HG03571 (cell line): ENCODE measurements around the gene SIGLEC10.
A peak's percentile ranks its signal among the peaks of the same experiment; 100 is the strongest.
"Not testable (repeated sequence)": the region's sequence is repeated elsewhere in the genome, so short reads cannot be mapped to it uniquely, and the experiment has no call there.

Experiments used
- ATAC-seq: cut with Tn5 transposase; IDR thresholded peaks from one replicate; pipeline ENCODE4 v1.9.1; 2021; ENCODE audit not compliant: unreplicated experiment

The SIGLEC10 gene, protein sequence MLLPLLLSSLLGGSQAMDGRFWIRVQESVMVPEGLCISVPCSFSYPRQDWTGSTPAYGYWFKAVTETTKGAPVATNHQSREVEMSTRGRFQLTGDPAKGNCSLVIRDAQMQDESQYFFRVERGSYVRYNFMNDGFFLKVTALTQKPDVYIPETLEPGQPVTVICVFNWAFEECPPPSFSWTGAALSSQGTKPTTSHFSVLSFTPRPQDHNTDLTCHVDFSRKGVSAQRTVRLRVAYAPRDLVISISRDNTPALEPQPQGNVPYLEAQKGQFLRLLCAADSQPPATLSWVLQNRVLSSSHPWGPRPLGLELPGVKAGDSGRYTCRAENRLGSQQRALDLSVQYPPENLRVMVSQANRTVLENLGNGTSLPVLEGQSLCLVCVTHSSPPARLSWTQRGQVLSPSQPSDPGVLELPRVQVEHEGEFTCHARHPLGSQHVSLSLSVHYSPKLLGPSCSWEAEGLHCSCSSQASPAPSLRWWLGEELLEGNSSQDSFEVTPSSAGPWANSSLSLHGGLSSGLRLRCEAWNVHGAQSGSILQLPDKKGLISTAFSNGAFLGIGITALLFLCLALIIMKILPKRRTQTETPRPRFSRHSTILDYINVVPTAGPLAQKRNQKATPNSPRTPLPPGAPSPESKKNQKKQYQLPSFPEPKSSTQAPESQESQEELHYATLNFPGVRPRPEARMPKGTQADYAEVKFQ

DNA sequence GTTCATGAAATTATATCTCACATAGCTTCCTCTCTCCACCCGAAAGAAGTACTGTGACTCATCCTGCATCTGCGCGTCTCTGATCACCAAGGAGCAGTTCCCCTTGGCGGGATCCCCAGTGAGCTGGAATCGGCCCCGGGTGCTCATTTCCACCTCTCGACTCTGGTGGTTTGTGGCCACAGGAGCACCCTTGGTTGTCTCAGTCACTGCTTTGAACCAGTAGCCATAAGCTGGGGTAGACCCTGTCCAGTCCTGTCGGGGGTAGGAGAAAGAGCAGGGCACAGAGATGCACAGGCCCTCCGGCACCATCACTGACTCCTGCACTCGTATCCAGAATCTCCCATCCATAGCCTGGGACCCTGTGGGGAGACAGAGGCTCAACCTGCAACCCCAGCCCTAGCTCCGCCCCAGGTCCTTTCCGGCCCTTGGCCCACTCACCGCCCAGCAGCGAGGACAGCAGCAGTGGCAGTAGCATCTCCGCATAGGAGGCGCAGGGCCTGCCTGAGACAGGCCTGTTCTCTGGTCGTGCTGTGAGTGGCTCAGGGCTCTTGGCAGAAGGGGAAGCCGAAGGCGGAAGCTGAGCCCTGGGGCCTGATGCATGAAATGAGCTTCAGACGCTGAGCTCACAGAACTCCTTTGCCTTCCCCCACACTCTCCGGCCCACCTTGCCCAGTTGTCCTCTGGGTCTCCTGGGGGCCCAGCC, at the start of gene SIGLEC10:
TSS of gene SIGLEC10 (minus strand) at position 536 of the 703 bp plus-strand sequence. CDS start at position 475, 61 bp downstream.
- peak; percentile 83 for ATAC-seq

DNA sequence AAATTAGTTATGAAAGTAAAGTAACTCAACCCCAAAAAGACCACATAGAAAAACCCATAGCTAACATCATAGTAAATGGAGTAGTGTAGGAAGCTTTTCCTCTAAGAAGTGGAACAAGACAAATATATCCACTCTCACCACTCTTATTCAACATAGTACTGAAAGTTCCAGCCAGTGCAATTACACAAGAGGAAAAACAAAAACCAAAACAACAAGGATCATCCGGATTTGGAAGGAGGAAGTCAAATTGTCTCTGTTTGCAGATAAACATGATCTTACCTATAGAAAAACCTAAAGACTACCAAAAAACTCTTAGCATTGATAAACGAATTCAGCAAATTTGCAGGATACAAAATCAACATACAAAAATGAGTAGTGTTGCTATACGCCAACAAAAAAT, 49.3 kb upstream of the SIGLEC10 start:
- ATAC-seq = no peak

DNA sequence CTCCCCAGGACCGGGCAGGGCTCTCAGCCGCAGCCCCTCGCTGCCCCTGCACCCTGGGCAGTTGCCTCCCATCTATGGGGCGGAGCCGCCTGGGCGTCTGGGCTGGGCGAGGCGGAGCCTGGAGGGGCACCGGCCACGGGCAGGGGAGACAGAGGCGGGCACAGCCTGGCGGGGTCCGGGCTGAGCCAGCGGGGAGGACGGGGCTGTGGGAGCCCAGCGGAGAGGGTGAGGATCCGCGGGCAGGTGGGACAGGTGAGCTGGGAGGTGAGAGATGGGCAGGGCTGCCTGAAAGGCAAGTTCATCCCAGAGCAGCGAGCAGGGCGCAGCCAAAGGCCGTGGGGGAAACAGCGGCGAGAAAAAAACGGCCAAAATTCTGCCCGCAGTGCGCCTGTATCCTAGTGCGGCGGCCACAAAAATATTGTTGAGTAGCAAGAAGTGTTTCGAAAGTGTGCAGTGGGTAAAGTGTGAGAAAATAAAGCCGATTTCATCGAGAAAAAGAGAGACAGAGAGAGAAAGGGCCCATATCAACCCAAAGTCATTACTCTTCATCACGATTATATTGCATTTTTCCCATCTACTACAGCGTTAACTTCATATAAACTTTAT, 46.6 kb upstream of the SIGLEC10 start:
- ATAC-seq = not testable (repeated sequence)

DNA sequence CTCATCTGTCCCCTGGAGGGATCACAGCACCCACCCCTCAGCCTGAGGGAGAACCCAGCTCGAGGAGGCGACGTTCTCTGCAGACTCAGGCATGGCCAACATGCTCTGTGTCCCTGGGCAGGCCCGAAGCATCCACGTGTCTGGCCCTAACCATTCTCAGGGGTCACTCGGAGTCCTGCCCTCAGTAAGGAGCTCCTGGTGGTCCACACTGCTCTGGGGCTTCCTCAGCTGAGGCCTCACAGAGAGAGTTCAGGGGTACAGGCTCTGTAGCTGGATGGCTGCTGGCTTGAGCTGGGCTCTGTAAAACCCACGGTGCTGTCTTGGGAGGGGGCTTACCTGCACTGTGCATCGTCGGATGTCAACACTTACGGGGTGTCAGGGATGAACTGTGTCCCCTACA, 45.2 kb upstream of the SIGLEC10 start:
- no peak for ATAC-seq

DNA sequence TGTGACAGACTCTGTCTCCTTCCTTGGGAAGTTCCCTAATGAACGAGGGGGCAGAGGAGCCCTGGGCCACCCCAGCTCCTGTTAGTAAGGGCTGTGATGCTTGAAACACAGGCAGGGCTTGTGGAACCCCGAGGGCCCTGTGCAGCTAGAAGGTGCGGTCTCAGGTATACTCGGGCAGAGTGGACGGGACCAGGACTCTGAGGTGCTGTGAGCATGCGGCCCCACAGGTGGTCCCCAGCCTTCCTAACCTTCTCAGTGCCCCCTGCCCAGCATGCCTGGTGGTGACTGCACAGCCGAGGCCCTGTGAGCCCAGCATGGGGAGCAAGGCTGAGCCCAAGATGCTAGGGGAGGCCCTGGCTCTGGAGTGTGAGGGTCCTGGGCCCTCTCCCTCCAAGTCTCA, 44.8 kb upstream of the SIGLEC10 start:
- ATAC-seq = no peak

DNA sequence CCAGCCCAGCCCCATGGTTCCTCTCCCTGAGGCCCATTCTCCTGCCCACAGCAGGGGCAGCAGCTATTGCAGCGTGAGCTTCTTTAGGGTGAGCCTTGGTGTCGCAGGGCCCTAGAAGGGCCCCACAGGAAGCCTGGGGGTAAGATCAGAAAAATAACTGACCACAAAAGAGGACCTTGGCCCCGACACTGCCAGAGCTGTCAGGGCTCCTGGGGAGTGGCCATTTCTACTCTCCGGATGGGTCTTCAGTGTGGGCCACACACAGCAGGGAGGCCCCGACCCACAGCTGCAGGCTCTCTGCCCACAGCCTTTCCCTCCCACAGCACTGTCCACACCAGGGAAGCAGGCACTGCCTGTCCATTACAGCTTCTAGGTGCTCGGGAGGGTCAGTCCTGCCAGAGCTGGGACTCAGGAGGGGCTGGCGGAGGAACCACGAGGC, 44.3 kb upstream of the SIGLEC10 start:
- no peak for ATAC-seq

DNA sequence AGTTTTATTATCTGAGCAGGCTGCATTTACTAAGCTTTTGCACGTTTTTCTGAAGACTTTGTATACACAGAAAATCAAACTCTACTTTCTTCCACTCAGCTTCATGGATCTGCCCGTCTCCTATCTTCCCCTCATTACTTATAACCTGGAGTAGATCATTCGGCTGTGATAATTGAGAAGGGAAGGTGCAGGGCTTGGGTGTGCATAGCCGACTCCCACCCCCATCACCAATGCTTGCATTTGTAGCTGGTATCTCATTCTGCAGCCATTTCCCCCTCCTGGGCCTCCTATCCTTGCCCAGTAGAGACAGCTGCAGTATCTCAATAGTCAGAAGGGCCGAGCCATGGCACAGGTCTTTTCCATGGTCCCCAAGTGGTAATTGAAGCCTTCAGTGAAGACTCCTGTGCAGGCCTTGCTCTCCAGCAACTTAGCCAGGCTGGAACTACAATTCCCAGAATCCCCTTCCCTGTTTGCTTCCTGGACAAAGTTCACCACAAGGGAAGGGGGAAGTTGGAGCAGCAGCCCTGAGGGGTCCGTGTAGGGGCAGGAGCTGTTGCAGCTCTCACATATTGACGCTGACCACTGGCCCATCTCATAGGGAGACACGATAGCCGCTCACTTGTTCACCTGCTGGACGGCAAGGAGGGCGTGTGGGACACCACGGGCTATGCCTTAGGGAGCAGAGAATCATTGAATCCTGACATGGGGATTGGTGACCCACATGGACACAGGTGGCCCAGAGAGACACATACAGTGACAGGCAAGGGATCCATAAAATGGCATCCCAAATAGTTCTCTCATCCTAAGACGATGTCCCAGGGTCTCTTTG, 42.9 kb upstream of the SIGLEC10 start:
- ATAC-seq = no peak

DNA sequence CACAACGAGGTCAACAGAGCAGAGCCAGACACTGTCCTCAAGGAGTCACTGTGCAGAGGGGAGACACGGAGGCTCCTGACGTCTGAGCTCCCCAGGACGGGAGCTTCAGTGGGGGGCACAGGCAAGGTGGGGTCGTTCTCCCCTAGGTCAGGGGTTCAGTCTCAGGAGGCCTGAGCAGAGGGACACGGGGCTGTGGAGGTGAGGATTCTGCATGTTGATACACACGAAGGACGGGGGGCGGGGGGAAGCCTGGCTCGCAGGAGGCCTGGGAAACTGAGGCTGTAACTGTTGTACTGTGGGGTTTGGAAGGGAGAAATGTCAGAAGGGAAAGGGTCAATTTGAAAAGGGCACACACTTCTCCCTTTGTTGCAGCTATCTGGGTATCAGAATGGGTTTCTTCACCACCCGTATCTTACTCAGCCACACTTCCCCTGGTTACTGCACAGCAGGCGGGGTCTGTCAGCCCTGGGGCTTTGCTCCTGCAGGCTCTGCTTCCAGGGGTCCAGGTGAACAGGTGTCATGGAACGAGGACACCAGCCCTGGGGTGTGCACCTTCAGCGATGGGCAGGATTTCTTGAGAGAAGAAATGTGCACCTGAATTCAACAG, 41.6 kb upstream of the SIGLEC10 start:
- ATAC-seq = no peak

DNA sequence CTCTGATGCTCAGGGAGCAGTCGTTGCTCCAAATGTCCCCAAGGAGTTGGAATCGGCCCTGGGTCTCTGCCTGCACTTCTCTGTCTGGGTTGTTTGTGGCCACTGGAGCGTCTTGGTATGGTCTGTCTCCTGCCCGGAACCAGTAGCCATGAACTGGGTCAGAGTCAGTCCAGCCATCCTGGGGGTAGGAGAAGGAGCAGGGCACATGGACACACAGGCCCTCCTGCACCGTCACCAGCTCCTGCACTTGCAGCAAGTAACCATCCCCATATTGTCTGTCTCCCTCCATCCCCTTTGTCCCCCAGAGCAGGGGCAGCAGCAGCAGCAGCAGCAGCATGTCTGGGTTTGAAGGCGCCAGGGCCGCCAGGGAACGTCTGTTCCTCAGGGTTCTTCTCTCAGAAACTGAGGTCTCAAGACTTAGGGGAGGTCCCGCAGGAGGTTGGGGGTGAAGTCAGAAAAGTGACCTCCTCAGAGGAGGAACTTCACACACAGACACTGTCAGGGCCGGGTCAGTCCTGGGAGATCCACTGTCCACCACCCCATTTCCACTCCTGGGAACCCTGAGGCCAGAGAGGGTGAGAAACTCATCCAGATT, 40.7 kb upstream of the SIGLEC10 start, which contains the start of gene SIGLEC8:
TSS of gene SIGLEC8 (minus strand) at position 404 of the 595 bp plus-strand sequence. CDS start at position 337, 67 bp downstream.
- ATAC-seq = no peak

DNA sequence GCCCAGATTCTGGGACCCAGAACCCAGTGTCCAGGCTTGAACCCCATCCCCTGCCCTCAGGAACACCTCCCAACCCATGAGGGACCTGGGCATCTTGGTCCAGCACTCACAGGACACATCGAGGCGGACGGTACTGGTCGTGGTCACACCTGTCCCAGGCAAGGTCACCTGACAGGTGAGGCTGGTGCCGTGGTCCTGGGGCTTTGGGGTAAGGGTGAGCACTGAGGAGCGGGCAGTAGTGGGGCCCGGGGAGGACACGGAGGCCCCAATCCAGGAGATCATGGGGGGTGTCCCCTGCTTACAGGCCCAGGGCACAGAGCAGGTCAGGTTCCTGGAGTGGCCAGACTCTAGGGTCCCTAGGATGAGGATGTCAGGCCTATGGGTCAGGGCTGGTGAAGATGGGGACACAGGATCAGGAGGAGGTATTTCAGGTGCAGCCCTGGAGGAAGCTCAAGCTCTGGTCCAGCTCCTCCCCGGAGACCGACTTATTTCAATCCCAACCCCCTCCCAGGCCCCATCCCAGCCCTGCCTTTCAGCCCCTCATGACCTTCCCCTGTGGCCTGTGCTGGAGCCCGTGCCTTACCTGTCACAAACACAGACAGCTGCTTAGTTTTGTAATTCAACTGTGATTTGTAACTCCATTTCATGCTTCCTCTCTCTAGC, 40.0 kb upstream of the SIGLEC10 start:
- no peak for ATAC-seq

DNA sequence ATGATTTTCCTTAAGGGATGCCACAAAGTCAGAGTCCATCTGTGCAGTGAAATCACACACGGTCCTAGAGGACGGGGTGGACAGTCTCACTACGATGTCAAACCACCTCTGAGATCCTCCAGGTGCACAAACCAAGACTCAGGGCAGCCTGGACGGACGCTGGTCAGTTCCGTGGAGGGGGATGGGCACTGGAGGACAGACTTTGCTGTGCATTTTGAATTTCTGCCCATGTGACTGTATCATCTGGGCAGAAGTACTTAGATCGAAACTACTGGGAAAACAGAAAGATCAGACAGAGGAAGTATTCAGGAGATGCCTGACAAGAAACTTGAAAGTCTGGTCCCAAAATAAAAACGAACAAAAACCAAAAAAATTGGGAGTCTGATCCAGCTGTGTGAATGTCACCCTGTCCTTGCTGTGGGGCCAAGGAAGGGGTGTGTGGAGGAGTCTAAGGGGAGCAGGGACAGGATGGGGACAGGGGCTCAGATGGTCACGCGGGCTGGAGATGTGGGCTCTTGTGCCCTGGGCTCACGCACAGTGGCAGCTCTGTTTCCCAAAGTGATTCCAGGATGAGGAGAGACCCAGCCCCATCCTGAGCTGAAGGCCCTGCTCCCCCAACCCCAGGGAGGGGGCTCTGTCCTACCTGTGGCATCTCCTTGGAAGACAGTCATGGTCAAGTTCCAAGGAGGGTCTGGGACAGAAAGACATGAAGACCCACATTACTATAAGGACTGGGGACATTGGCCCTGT, 39.3 kb upstream of the SIGLEC10 start:
- no peak for ATAC-seq

DNA sequence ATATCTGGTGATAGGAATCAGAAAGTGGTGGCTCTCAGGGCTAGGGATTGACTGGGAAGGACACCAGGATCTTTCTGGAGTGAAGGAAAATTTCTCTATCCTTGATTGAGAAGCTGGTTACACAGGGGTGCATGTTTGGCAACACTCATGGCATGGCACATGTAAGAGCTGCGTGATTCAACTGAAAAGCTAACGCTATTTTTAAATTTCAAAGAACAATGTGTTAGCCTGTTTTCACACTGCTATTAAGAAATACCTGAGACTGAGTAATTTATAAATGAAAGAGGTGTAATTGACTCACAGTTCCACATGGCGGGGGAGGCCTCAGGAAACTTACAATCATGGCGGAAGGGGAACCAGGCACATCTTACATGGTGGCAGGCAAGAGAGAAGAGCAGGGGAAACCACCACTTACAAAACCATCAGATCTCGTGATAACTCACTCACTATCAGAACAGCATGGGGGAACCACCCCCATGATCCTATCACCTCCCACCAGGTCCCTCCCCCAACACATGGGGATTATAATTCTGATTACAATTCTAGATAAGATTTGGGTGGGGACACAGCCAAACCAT, 33.4 kb upstream of the SIGLEC10 start:
- no peak for ATAC-seq

DNA sequence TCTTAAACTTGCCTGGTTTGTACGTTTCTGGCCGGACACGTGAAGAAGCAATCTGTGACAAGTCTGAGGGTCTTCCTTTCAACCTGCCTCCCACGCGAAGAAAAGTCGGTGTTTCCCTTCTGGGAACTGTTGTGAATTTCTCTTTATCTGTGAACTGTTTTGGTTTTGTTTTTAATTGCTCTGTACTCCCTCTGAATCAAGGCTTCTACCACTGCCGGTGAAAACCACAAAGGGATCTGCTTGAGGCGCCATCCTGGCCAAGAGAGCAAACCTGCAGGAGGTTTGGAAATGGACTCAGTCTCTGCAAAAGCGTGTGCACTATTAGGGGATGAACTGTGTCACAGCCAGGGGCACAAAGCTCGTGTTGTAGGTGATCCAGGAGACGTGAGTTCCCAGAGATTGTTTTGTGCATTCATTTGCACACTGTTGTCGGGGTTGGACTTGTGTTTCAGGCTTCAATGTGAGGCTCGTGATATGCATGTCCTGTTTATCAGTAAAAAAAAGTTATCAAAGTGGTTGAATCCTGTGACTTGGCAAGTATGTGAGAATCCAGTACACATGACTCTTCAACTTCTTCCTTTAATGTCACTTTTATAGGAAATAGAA, 31.1 kb upstream of the SIGLEC10 start:
- ATAC-seq = no peak

DNA sequence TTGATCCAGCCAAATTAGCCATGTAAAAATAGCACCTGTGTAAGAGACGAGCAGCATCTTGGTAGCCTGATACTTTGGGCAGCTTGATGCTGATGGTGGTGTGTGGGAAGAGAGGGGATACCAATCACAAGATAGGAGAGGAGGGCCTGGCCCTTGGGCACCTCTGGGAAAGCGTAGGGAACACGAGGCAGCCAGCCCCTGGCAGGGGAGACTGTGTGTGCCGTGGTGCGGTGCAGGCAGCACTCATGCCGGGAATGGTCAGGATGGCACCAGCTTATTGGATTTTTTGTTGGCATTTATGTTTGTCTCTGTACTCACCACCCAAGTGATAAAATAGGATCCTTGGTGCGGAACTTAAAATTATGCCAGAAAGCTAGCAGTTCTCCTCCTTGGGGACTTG, 30.6 kb upstream of the SIGLEC10 start:
- no peak for ATAC-seq

DNA sequence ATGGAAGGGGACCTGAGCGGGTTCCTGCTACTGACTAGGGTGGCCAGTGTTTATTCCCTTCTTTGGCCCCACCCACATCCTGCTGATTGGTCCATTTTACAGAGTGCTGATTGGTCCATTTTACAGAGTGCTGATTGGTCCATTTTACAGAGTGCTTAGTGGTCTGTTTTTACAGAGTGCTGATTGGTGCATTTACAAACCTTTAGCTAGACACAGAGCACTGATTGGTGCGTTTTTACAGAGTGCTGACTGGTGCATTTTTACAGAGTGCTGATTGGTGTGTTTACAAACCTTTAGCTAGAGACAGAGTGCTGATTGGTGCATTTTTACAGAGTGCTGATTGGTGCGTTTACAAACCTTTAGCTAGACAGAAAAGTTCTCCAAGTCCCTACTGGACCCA, 30.1 kb upstream of the SIGLEC10 start:
- not testable (repeated sequence) for ATAC-seq

DNA sequence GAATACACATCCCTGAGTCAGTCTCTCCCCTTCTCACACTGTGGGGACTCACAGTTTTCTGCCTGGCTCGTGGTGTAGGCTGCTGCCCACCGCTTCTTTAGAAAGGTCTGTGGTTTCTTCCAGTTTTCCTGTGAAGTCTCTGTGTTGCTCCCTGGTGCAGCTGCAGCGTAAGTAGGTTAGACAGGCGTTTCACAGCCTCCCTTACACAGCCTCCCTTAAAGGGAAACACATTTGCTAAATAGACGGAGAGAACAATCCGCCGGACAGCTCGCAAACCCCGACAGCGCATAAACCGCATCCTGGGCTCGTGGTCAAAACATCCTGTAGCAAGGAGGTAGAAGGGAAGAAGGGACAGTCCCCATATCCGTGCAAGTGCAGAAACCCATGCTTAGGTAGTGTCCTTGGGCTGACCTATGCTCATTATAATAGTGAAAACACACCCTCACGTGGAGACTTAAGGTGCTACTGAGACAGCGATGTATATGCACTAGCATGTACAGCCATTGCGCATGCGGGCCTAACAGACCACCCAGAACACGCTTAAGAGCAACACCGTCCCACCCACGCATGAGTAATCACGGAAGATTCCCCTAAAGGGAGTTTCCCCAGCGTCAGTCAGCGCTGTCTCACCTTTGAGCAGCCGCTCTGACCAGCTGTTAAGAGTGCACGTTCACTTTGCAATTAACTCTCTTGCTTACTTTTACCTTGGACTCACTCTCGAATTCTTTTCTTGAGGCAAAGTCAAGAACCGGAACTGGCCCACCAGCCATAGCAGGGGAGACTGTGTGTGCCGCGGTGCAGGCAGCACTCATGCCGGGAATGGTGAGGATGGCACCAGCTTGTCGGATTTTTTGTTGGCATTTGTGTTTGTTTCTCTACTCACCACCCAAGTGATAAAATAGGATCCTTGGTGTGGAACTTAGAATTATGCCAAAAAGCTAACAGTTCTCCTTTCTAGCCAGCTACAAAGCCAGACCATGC, 24.3 kb upstream of the SIGLEC10 start:
- ATAC-seq = peak; percentile 88
